ENCODE data around the gene SIRT3. TPM values are rescaled to one million over a fixed set of nuclear protein-coding genes. Genes with fewer than 3 reads are reported as not detected.

SIRT3 gene
- total RNA-seq, 1 experiment from 2014 or later = 37.5 TPM

DNA sequence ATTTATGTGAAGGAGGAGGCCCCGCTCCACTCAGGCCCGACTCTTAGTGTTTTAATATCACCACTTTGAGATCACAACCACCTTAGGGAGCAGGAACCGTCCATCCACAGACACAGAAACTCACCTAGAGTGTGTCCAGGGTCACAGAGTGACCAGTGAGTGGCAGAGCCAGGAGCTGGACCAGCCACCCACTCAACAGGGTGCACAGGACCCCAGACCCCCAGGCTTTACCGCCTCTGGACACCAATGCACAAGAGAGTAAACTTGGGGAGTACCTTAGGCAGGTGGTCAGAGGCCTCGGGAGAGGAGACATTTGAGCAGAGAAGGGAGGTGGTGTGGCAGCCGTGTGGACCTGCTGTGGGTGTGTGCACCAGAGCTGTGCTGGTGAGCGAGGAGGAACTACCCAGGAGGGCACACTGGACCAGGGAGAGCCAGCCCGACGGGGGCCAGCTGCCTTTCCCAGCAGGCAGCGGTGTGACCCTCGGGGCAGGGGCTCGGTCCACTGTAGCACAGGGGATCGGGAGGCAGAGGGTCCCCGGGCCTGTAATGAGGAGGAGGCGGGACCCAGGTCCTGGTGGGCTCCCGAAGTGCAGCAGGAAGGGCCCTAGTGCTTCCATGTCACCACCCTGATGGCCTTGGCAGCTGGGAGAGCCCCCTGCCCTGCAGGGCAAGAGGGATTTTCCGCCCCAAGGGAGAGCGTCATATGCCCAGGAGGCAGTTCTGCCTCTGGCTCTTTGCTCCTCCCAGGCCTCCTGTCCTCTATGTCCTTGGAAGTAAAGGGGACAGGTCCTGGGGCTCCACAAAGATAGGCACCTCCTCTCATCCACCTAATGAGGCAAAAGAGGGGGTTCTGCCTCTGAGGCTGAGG, 34.5 kb upstream of the SIRT3 start:
- ATAC-seq (no peak), DNase-seq (ENCODE audit: low read depth, low spot score) (no peak)
- H3K9me3 ChIP-seq (ENCODE audit: control insufficient read depth, insufficient read depth, low read depth, low read length) = peaks cover 3% of the 10 kb centered on the region; the same call in 1 of the 2 replicates
- peaks cover 14% of the 10 kb centered on the region for H3K4me1 ChIP-seq (ENCODE audit: control insufficient read depth, insufficient read depth, low read length)
- H3K27me3 ChIP-seq (ENCODE audit: control insufficient read depth, insufficient read depth, low read length) = no peaks in the 10 kb centered on the region
- ChIA-PET POLR2A (no interaction called here), CTCF (interaction anchor here (0.6 to 1.3 kb wide), 2 partner anchors 20 to 136 kb away, joined by 3 to 4 read pairs; no protein-coding TSS in a partner anchor)
- H3K27ac ChIP-seq (ENCODE audit: low read length) = no peak overlapping the region
- intact Hi-C loops (cut with micrococcal nuclease; ENCODE audit: unreplicated experiment) (no loop called here), in situ Hi-C loops (cut with HindIII; ENCODE audit: low pct_unique_long_range_greater_than_20kb, low sequenced_read_pairs) (no loop called here)
- BruUV-seq (replicated peaks) = no TSS peak
- TF ChIP-seq, protein P1, sequence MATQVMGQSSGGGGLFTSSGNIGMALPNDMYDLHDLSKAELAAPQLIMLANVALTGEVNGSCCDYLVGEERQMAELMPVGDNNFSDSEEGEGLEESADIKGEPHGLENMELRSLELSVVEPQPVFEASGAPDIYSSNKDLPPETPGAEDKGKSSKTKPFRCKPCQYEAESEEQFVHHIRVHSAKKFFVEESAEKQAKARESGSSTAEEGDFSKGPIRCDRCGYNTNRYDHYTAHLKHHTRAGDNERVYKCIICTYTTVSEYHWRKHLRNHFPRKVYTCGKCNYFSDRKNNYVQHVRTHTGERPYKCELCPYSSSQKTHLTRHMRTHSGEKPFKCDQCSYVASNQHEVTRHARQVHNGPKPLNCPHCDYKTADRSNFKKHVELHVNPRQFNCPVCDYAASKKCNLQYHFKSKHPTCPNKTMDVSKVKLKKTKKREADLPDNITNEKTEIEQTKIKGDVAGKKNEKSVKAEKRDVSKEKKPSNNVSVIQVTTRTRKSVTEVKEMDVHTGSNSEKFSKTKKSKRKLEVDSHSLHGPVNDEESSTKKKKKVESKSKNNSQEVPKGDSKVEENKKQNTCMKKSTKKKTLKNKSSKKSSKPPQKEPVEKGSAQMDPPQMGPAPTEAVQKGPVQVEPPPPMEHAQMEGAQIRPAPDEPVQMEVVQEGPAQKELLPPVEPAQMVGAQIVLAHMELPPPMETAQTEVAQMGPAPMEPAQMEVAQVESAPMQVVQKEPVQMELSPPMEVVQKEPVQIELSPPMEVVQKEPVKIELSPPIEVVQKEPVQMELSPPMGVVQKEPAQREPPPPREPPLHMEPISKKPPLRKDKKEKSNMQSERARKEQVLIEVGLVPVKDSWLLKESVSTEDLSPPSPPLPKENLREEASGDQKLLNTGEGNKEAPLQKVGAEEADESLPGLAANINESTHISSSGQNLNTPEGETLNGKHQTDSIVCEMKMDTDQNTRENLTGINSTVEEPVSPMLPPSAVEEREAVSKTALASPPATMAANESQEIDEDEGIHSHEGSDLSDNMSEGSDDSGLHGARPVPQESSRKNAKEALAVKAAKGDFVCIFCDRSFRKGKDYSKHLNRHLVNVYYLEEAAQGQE (IDR thresholded peaks at IDR 0.05; ENCODE audit: insufficient read depth in 1 of 2, low read depth in 2 of 2, low read length in 1 of 2) = no peak
- no peak overlapping the region for H3K4me3 ChIP-seq (ENCODE audit: low read depth in 2 of 2, low read length in 2 of 2)
- H3K36me3 ChIP-seq (ENCODE audit: control insufficient read depth, insufficient read depth, low read length) = no peaks in the 10 kb centered on the region

DNA sequence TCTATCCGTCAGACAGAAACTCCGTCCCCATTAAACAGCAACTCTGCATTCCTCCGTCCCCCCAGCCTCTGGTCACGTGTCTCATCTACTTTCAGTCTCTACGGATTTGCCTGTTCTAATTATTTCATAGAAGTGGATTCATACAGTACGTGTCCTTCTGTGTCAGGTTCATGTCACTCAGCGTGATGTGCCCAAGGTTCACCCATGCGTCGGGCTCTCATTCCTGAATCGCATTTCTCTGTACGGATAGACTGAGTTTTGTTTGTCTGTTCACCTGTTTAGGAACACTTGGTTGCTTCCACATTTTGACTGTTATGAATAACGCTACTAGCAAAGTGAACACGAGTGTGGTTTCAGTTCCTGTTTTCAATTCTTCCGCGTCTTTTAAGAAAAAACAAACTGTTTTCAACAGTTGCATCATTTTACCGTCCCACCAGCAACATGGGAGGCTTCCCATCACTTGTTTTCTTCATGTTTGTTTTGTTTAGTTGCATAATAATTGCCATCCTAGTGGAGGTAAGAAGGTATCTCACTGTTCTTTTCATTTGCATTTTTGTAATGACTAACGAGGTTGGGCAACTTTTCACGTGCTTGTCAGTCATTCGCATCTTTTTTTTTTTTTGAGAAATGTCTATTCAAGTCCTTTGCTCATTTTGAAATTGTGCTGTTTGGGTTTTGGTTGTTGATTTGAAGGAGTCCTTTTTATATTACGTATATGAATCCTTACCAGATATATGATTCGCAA, 33.2 kb upstream of the SIRT3 start:
- BruUV-seq (replicated peaks) = no TSS peak
- H3K27me3 ChIP-seq (ENCODE audit: control insufficient read depth, insufficient read depth, low read length) = no peaks in the 10 kb centered on the region
- ATAC-seq = peak; percentile 51
- CTCF ChIA-PET = interaction anchor here (0.9 to 1.4 kb wide), 2 partner anchors 32 to 178 kb away, joined by 3 read pairs; no protein-coding TSS in a partner anchor
- H3K4me3 ChIP-seq (ENCODE audit: low read depth in 2 of 2, low read length in 2 of 2) = peak overlapping the region; percentile 35 to 46
- peak overlapping the region; percentile 77; the same call in 1 of the 2 replicates for H3K27ac ChIP-seq (ENCODE audit: low read length)
- POLR2A ChIA-PET = interaction anchor here (0.7 kb wide), 1 partner anchor 90 kb away, joined by 3 read pairs; no protein-coding TSS in a partner anchor
- intact Hi-C loops (cut with micrococcal nuclease; ENCODE audit: unreplicated experiment) = no loop called here
- peak; percentile 68 for DNase-seq (ENCODE audit: low read depth, low spot score)
- in situ Hi-C loops (cut with HindIII; ENCODE audit: low pct_unique_long_range_greater_than_20kb, low sequenced_read_pairs) = no loop called here
- TF ChIP-seq POLR2AphosphoS5 (IDR thresholded peaks at IDR 0.05; ENCODE audit: low read depth, low read length) (peak; percentile 7; the same call in 1 of the 2 replicates), TCF7L2 (IDR thresholded peaks at IDR 0.05; ENCODE audit: low read depth, low read length) (peak; percentile 12; the same call in 1 of the 2 replicates), SIN3A (IDR thresholded peaks at IDR 0.05; ENCODE audit: borderline replicate concordance, insufficient read depth, low read depth, low read length) (0 out of 2 replicates have a peak, but pooled peaks have one; percentile 5)
- TF ChIP-seq, protein P1 (IDR thresholded peaks at IDR 0.05; ENCODE audit: insufficient read depth in 1 of 2, low read depth in 2 of 2, low read length in 1 of 2) = no peak
- TF ChIP-seq, protein P2, sequence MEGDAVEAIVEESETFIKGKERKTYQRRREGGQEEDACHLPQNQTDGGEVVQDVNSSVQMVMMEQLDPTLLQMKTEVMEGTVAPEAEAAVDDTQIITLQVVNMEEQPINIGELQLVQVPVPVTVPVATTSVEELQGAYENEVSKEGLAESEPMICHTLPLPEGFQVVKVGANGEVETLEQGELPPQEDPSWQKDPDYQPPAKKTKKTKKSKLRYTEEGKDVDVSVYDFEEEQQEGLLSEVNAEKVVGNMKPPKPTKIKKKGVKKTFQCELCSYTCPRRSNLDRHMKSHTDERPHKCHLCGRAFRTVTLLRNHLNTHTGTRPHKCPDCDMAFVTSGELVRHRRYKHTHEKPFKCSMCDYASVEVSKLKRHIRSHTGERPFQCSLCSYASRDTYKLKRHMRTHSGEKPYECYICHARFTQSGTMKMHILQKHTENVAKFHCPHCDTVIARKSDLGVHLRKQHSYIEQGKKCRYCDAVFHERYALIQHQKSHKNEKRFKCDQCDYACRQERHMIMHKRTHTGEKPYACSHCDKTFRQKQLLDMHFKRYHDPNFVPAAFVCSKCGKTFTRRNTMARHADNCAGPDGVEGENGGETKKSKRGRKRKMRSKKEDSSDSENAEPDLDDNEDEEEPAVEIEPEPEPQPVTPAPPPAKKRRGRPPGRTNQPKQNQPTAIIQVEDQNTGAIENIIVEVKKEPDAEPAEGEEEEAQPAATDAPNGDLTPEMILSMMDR (IDR thresholded peaks at IDR 0.05) = no peak
- H3K4me1 ChIP-seq (ENCODE audit: control insufficient read depth, insufficient read depth, low read length) = peaks cover 14% of the 10 kb centered on the region
- no peaks in the 10 kb centered on the region for H3K36me3 ChIP-seq (ENCODE audit: control insufficient read depth, insufficient read depth, low read length)
- H3K9me3 ChIP-seq (ENCODE audit: control insufficient read depth, insufficient read depth, low read depth, low read length) = peaks cover 3% of the 10 kb centered on the region; the same call in 1 of the 2 replicates
